IPS-18c (cell line): ENCODE results near the gene RNF167.

Experiments used
- H3K4me3 ChIP-seq: 2 replicates; pipeline ENCODE4 v1.7.0; 2013; ENCODE audit warnings: low read depth, mild to moderate bottlenecking, low read length, moderate library complexity; ENCODE audit not compliant: insufficient read depth
- H3K9me3 ChIP-seq: one replicate; pipeline ENCODE4 v1.6.1; 2013; ENCODE audit warnings: mild to moderate bottlenecking, low read length, moderate library complexity; ENCODE audit not compliant: control insufficient read depth, insufficient read depth

The RNF167 gene

DNA sequence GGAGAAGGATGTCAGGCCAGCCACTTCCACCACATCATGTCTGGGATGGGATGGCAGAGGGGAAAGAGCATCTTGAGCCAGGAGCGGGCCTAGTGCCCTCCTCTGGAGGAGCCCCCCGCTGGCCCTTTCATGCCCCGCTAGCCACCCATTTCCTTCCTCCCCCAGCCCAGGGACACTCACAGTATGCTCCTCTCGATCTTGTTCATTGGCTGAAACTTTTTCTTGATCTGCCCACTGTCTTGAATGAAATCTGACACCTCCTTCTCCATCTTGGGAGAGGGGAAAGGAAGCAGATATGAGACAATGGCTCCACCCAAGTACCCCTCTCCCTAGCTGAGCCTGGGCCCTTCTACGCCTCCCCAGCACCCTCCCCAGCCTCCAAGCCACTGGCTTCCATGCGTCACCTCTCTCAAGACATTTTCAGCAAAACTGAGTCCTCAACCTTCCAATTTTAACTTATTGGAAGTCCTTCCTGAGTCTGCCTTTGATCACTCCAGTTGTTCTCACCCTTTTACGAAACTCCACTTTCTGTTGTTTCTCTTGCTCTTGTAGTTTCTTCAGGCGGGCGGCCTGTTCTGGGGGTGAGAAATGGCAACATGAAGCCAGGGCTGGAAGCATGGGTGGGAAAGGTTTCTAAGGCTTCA, 20.3 kb downstream of the RNF167 start:
- Histone ChIP-seq H3K9me3 (no peaks in the 10 kb centered on the region), H3K4me3 (no peak overlapping the region)

DNA sequence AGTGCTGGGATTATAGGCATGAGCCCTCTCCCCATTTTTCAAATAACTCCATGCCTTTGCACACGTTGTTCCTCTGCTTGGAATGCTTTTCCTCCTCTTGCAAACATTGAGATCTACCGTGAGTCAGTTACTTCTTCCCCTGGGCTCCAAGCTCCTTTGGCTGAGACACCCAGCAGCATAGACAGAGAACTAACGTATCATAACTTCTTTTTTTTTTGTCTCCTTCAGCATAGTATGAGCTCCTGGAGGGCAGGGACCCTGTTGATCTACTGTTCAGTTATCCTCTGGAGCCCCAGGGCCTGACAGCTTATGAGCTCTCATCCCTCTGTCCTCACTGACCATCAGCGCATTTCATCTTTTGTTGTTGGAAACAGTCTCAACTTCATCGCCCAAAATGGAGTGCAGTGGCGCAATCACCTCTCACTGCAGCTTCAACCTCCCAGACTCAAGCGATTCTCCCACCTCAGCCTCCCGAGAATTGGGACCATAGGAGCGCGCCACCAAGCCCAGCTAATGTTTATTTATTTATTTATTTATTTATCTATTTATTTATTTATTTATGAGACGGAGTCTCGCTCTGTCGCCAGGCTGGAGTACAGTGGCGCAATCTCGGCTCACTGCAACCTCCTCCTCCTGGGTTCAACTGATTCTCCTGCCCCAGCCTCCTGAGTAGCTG, 25.4 kb downstream of the RNF167 start:
- H3K9me3 ChIP-seq, result peaks cover 7% of the 10 kb centered on the region
- no peak overlapping the region for H3K4me3 ChIP-seq

- H3K9me3 ChIP-seq, result peaks cover 7% of the 10 kb centered on the region
Measured at GRCh38 chr17:4966844-4967538, 26.9 kb downstream of the RNF167 start.

DNA sequence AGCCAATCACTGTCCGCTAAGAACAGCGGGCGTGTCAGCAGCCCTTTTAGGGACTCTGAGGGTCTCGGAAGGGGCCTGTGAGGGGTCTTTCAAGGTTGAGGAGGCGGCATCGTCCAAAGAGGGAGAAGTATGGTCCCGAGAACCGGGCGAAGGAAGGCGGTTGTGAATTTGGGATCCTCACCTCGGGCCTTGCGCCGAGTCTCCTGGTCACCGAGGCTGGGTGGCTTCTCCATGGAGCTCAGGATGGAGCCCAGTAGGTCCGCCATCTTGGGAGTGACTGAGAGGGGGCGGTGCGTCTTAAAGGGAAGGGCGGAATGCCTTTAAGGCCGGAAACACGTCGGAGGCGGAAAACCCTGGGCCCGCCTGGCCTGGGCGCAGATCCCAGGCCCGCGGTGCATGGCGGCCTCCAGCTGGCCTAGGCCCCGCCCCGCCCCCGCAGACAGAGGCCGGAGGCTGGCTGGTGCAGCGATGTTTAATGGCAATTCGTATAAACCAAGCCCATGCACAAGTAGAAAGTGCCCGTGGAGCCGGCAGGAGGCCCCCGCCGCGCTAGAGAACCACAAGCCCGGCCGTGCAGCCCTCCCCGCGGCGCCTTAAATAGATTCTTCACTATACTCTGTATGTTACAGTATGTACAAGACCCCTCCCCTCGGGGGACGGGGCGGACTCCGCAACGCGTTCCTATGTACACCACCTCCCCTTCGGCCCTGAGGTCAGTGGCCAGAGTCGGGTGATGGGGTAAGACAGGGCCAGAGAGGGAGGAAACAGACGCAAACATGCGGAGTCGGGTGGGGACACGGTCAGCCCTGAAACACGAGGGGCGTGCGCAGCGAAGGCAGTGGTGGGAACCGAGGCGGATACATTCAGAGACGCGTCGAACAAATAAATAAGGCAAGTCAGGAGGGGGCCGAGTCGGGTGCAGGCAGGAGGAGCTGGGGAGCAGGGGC, 27.7 kb downstream of the RNF167 start, which contains the start of gene SPAG7:
TSS of gene SPAG7 (minus strand) at position 279 of the 947 bp plus-strand sequence. CDS start at position 266, 13 bp downstream.
- H3K4me3 ChIP-seq, result peak within 1 kb of the TSS; percentile 92
- peaks cover 7% of the 10 kb centered on the region for H3K9me3 ChIP-seq

More at GRCh38 chr17:4966844-4967538, 26.9 kb downstream of the RNF167 start:
- H3K4me3 ChIP-seq, result peak overlapping the region; percentile 92

- H3K4me3 ChIP-seq, result peak overlapping the region; percentile 92
- H3K9me3 ChIP-seq, result peaks cover 7% of the 10 kb centered on the region
Measured at GRCh38 chr17:4968486-4969046, 28.5 kb downstream of the RNF167 start.

GRCh38 chr17:4969047-4969550, 29.0 kb downstream of the RNF167 start:
- H3K4me3 ChIP-seq, result peak overlapping the region; percentile 92
- peaks cover 7% of the 10 kb centered on the region for H3K9me3 ChIP-seq

- H3K4me3 ChIP-seq, result peak overlapping the region; percentile 92
- H3K9me3 ChIP-seq, result peaks cover 7% of the 10 kb centered on the region
Measured at GRCh38 chr17:4969551-4970173, 29.6 kb downstream of the RNF167 start.

DNA sequence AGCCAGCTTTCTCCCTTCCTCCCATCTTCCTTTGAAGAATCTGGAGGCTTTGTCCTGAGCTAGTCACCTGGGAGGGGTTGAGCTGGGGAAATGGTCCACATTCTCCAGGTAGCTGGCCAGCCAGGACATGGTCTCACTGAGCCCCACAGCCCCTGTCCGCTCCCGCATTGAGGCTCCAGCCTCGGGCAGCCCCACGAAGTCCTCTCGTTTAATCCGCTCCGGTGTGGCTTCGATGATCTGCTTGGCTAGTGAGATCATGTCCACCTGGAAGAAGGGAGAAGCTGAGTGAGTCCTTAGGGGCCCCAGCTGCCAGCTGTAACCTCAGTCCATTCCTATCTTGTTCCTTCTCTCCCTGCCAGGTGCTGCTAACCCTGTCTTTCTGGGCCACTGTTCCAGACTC, 30.2 kb downstream of the RNF167 start:
- Histone ChIP-seq H3K4me3 (no peak overlapping the region), H3K9me3 (peaks cover 7% of the 10 kb centered on the region)

GRCh38 chr17:4971826-4972225, 31.8 kb downstream of the RNF167 start:
- H3K4me3 ChIP-seq, result no peak overlapping the region
- H3K9me3 ChIP-seq, result peaks cover 5% of the 10 kb centered on the region

DNA sequence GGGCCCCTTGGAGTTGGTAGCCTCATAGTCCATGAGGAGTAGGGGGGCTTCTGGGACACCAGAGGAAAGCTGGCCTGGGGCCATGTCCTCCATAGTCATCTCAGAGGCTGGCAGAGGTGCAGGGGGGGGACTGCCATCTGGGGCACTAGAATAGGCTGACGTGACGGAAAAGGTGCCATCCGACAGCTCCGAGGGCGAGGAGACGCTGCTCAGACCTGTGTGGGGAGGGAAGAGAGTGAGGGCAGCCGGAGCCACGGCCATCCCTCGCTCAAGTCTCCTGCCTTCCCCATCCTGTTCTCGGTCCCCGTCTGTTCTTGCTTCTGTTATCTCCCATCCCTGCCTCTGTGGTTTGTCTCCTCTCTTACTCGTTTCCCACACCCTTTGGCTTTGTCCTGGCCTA, 32.3 kb downstream of the RNF167 start:
- Histone ChIP-seq H3K9me3 (peaks cover 5% of the 10 kb centered on the region), H3K4me3 (no peak overlapping the region)

- Histone ChIP-seq H3K9me3 (peaks cover 3% of the 10 kb centered on the region), H3K4me3 (no peak overlapping the region)
Measured at GRCh38 chr17:4972752-4973151, 32.7 kb downstream of the RNF167 start.

- no peak overlapping the region for H3K4me3 ChIP-seq
- H3K9me3 ChIP-seq, result no peaks in the 10 kb centered on the region
Measured at GRCh38 chr17:4973256-4974114, 33.4 kb downstream of the RNF167 start.

- no peak overlapping the region for H3K4me3 ChIP-seq
- H3K9me3 ChIP-seq, result no peaks in the 10 kb centered on the region
Measured at GRCh38 chr17:4974115-4974670, 34.1 kb downstream of the RNF167 start.

- Histone ChIP-seq H3K4me3 (no peak overlapping the region), H3K9me3 (no peaks in the 10 kb centered on the region)
Measured at GRCh38 chr17:4978726-4979125, 38.7 kb downstream of the RNF167 start.

- no peak overlapping the region for H3K4me3 ChIP-seq
- H3K9me3 ChIP-seq, result no peaks in the 10 kb centered on the region
Measured at GRCh38 chr17:4980644-4981216, 40.7 kb downstream of the RNF167 start.
